ENCODE data around the gene CDK5.

CDK5 gene

DNA sequence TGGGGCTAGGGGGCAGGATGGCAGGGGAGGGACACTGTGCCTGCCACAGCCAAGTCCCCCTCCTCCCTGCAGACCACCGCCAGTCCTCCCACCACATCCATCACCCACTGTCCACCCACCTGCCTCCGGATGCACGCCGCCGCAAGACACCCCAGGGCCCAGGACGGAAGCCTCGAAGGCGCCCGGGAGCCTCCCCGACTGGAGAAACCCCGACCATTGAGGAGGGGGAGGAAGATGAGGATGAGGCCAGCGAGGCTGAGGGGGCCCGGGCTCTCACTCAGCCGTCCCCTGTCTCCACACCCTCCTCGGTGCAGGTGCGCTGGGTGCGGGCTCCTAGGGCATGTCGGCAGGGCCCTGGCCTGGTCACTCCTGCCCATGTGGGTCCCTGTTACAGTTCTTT, 6.8 kb upstream of the CDK5 start:
- no peak overlapping the region for H3K4me3 ChIP-seq (ENCODE audit: low read depth, low read length)
- TF ChIP-seq, protein P1, sequence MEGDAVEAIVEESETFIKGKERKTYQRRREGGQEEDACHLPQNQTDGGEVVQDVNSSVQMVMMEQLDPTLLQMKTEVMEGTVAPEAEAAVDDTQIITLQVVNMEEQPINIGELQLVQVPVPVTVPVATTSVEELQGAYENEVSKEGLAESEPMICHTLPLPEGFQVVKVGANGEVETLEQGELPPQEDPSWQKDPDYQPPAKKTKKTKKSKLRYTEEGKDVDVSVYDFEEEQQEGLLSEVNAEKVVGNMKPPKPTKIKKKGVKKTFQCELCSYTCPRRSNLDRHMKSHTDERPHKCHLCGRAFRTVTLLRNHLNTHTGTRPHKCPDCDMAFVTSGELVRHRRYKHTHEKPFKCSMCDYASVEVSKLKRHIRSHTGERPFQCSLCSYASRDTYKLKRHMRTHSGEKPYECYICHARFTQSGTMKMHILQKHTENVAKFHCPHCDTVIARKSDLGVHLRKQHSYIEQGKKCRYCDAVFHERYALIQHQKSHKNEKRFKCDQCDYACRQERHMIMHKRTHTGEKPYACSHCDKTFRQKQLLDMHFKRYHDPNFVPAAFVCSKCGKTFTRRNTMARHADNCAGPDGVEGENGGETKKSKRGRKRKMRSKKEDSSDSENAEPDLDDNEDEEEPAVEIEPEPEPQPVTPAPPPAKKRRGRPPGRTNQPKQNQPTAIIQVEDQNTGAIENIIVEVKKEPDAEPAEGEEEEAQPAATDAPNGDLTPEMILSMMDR (IDR thresholded peaks at IDR 0.05; ENCODE audit: low read depth, low read length) = no peak
- H3K36me3 ChIP-seq = peaks cover 58% of the 10 kb centered on the region
- no peaks in the 10 kb centered on the region for H3K9me3 ChIP-seq
- H3K27me3 ChIP-seq = no peaks in the 10 kb centered on the region
- DNase-seq = no peak
- H3K4me1 ChIP-seq = peaks cover 11% of the 10 kb centered on the region

DNA sequence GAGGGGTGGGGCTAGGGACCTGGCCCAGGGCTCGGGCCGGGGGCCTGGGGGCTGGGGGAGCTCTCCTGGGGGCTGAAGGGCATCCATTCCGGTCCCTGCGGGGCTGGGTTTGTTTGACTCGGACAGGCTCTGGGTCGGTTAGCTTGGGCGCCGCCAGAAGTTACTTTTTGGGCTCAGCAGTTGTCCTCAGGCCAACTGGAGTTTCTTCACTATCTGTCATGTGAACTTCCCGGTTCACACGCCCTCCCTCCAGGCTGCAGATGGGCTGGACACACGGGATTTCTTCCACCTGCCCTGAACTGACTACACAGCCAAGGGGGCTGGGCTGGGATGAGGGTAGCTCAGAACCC, 5.5 kb upstream of the CDK5 start:
- H3K9me3 ChIP-seq = no peaks in the 10 kb centered on the region
- TF ChIP-seq, protein P1 (IDR thresholded peaks at IDR 0.05; ENCODE audit: low read depth, low read length) = no peak
- peaks cover 48% of the 10 kb centered on the region for H3K36me3 ChIP-seq
- peak overlapping the region; percentile 94 for H3K4me3 ChIP-seq (ENCODE audit: low read depth, low read length)
- peaks cover 19% of the 10 kb centered on the region for H3K4me1 ChIP-seq
- no peak for DNase-seq
- no peaks in the 10 kb centered on the region for H3K27me3 ChIP-seq

DNA sequence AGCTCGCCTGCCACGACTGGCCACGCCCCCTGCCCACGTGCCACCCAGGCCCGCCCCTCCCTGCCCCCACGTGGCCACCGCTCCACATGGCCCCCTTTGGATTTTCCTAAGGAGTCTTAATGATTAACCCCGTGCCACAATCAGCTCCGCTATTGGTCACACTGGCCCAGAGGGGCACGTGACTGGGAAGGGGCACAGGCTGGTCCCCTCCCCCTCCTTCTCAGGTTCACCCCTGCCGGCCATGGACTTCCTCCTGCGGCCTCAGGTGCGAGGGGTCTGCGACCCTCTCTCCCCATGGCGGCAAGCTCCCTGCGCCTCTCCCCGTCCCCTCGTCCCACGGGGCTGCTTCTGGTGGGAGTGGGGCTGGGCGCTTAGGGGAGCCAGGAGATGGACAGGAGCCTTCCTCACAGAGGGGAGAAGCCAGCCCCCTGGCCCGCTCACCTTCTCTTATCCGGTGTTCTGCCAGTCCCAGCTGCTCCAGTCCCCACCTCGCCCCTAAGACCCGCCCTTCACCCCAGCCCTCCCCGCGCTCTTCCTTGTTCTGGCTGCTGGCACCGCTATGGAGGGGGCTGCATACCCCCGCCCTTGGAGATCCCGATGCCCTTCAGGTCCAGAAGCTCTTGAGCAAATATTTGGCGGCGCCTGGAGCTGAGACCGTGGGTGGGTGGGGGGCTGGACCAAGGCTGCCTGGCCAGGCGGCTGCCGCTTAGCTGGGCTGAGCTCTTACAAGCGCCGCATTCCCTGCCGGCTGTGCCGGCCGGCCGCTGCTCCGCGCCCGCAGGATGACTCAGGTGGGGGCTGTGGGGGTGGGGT, 4.9 kb upstream of the CDK5 start:
- Histone ChIP-seq H3K4me3 (ENCODE audit: low read depth, low read length) (peak overlapping the region; percentile 94), H3K9me3 (no peaks in the 10 kb centered on the region), H3K27me3 (no peaks in the 10 kb centered on the region), H3K36me3 (peaks cover 42% of the 10 kb centered on the region), H3K4me1 (peaks cover 19% of the 10 kb centered on the region)
- peak; percentile 95 for DNase-seq
- TF ChIP-seq, protein P1 (IDR thresholded peaks at IDR 0.05; ENCODE audit: low read depth, low read length) = 0 out of 2 replicates have a peak, but pooled peaks have one; percentile 2

DNA sequence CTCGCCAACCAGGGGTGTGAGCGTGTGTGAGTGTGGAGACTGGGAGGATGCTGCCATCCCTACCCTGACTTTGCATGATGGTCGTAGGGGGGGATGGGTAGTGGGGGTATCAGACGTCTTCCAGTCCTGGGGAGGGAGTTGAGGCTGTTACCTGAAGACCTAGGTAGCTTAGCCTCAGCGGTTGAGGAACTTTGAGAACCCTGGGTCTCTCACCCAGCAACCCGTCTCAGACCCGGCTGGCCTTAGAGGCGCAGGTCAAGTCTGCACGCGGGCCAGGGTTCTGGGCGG, 4.4 kb upstream of the CDK5 start:
- DNase-seq = no peak
- Histone ChIP-seq H3K9me3 (no peaks in the 10 kb centered on the region), H3K27me3 (no peaks in the 10 kb centered on the region), H3K36me3 (peaks cover 37% of the 10 kb centered on the region), H3K4me3 (ENCODE audit: low read depth, low read length) (peak overlapping the region; percentile 94), H3K4me1 (peaks cover 21% of the 10 kb centered on the region)
- TF ChIP-seq, protein P1 (IDR thresholded peaks at IDR 0.05; ENCODE audit: low read depth, low read length) = no peak

DNA sequence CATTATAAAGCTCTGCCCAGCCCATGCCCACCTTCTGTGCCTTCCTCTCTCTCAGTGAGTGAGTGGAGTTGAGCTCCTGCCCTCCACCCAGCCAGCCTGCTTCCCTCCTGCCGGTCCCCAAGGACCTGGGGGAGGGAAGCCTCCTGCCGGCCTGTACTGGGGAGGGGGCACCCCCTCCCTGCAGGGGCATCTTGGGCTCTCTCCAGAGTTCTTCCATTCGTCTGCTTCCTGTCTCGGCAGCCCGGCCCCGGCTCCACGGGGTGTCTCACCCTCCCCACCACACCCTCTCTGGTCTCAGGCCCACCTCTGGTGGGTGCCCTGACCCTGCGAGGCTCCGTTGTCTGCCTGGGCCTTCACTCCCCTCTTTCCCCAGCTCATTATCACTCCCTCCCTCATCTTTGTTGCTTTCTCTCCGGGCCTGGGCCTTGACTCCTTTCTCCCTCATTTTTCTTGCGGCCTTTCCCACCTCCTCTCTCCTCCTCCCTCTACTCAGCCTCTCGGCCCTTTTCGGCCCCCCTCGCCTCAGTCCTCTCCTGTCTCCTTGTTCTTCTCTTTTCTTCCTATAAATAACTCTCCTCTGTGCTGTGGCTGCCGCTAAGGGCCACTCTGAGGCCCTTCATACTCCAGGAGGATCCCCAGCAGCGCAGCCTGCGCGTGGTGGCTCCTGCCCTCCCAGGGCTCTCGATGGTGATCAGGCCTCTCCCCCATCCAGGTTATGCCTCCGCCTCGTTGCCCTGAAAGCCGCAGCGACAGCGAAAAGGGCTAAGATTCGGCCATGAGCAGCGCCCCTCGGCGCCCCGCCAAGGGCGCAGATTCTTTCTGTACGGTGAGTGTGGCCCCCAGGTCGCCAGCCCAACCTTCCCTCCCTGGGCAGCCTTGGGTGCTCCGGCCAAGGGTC, 3.8 kb upstream of the CDK5 start:
- H3K27me3 ChIP-seq = no peaks in the 10 kb centered on the region
- no peak for DNase-seq
- peaks cover 22% of the 10 kb centered on the region for H3K4me1 ChIP-seq
- peaks cover 31% of the 10 kb centered on the region for H3K36me3 ChIP-seq
- no peaks in the 10 kb centered on the region for H3K9me3 ChIP-seq
- TF ChIP-seq, protein P1 (IDR thresholded peaks at IDR 0.05; ENCODE audit: low read depth, low read length) = no peak; the same call in 1 of the 2 replicates
- H3K4me3 ChIP-seq (ENCODE audit: low read depth, low read length) = peak overlapping the region; percentile 94
